Measurements from ENCODE around the gene HSP90B1.

The HSP90B1 gene

GRCh38 chr12:103887738-103888137 is 42.5 kb upstream of the HSP90B1 start:
- no peak for DNase-seq (ENCODE audit: low read depth, low spot score)
- TF ChIP-seq, protein P1, sequence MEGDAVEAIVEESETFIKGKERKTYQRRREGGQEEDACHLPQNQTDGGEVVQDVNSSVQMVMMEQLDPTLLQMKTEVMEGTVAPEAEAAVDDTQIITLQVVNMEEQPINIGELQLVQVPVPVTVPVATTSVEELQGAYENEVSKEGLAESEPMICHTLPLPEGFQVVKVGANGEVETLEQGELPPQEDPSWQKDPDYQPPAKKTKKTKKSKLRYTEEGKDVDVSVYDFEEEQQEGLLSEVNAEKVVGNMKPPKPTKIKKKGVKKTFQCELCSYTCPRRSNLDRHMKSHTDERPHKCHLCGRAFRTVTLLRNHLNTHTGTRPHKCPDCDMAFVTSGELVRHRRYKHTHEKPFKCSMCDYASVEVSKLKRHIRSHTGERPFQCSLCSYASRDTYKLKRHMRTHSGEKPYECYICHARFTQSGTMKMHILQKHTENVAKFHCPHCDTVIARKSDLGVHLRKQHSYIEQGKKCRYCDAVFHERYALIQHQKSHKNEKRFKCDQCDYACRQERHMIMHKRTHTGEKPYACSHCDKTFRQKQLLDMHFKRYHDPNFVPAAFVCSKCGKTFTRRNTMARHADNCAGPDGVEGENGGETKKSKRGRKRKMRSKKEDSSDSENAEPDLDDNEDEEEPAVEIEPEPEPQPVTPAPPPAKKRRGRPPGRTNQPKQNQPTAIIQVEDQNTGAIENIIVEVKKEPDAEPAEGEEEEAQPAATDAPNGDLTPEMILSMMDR (IDR thresholded peaks at IDR 0.05; ENCODE audit: low read depth, low read length) = no peak
- in situ Hi-C loops (cut with HindIII; ENCODE audit: low sequenced_read_pairs) = no loop called here
- no peak overlapping the region for H3K4me3 ChIP-seq (ENCODE audit: low read depth, low read length)

DNA sequence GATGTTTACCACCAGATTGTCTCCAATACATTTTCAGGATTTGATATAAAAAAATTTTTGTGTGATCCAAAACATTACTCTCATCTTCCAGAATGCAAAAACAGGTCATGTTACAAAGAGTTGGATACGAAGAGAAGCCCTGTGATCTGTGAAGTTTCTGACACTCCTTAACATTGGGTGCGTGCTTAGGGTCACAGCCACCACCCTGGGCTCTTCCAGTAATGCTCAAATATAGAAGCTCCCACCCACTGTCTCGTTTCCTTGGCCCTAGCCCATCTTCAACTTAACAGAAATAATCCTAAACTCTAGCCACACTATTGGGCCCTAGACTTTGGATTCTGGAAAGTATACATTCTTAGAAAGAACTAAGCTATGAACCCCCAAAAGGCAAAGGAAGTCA is 32.9 kb upstream of the HSP90B1 start:
- H3K4me3 ChIP-seq (ENCODE audit: low read depth, low read length) = no peak overlapping the region
- in situ Hi-C loops (cut with HindIII; ENCODE audit: low sequenced_read_pairs) = no loop called here
- no peak for DNase-seq (ENCODE audit: low read depth, low spot score)
- TF ChIP-seq, protein P1 (IDR thresholded peaks at IDR 0.05; ENCODE audit: low read depth, low read length) = no peak

DNA sequence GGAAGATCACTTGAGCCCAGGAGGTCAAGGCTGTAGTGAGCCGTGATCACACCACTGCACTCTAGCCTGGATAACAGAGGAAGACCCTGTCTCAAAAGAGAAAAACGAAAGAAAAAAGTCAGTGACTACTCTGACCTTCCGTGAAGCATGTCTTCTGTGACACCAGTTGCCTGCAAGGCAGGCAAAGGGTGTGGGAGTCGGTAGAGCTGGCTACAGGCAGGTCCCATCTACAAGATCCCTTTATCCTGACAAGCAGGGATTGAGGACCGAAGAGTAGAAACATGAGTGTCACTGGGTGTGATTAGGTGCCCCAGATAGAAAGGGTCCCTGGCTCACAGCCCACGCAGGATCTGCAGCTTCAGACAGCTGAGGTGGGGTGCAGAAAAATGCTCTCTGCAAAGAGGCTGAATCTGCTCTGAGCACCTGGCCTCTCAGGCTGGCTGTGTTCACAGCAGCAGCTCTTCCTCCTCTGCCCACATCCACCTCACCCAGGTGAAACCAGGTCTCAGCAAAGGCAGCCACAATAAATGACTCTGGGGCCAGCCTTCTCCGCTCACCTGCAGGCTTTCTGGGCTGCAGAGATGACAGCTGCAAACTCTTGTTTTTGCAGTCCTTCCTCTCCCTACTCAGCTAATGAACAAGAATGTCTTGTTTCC is 28.6 kb upstream of the HSP90B1 start:
- in situ Hi-C loops (cut with HindIII; ENCODE audit: low sequenced_read_pairs) = no loop called here
- DNase-seq (ENCODE audit: low read depth, low spot score) = no peak
- TF ChIP-seq, protein P1 (IDR thresholded peaks at IDR 0.05; ENCODE audit: low read depth, low read length) = no peak
- no peak overlapping the region for H3K4me3 ChIP-seq (ENCODE audit: low read depth, low read length)

GRCh38 chr12:103903993-103904392 is 26.2 kb upstream of the HSP90B1 start:
- in situ Hi-C loops (cut with HindIII; ENCODE audit: low sequenced_read_pairs) = no loop called here
- no peak for DNase-seq (ENCODE audit: low read depth, low spot score)
- TF ChIP-seq, protein P1 (IDR thresholded peaks at IDR 0.05; ENCODE audit: low read depth, low read length) = no peak
- no peak overlapping the region for H3K4me3 ChIP-seq (ENCODE audit: low read depth, low read length)

DNA sequence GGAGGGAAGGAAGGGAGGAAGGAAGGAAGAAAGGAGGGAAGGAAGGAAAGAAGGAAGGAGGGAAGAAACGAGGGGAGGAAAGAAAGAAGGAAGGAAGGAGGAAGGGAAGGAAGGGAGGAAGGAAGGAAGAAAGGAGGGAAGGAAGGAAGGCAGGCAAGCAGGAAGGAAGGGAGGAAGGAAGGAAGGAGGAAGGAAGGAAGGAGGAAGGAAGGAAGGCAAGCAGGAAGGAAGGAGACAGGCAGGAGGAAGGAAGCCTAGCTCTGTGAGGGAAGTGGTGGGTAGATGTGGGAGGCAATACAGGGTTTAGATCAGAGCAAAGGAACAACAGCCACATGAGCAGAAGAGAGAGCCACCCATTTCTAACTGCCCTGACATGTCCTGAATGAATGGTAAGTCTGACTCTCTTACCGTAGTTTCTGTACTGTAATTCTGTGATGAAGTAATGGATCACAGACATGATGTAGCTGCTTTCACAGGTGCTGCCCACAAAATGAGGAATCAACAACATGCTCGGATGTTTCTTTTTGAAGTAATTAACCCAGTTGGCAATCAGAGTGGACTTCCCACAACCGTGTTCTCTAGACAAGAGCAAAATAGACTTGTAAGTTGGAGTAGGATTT is 24.4 kb upstream of the HSP90B1 start:
- H3K4me3 ChIP-seq (ENCODE audit: low read depth, low read length) = no peak overlapping the region
- no peak for DNase-seq (ENCODE audit: low read depth, low spot score)
- in situ Hi-C loops (cut with HindIII; ENCODE audit: low sequenced_read_pairs) = no loop called here
- TF ChIP-seq, protein P1 (IDR thresholded peaks at IDR 0.05; ENCODE audit: low read depth, low read length) = no peak

DNA sequence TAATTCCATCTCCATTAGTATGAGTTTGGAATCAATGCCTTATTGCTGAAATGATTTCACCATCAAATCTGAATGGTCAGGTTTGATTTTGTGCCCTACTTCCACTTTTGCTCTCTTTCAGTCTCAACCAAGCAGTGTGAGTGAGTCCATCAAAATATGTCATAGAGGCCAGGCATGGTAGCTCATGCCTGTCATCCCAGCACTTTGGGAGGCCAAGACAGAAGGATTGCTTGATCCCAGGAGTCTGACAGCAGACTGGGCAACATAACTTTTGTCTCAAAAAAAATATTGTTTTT is 22.0 kb upstream of the HSP90B1 start:
- in situ Hi-C loops (cut with HindIII; ENCODE audit: low sequenced_read_pairs) = no loop called here
- H3K4me3 ChIP-seq (ENCODE audit: low read depth, low read length) = no peak overlapping the region
- DNase-seq (ENCODE audit: low read depth, low spot score) = no peak
- TF ChIP-seq, protein P1 (IDR thresholded peaks at IDR 0.05; ENCODE audit: low read depth, low read length) = no peak
